GM12878 (cell line): ENCODE measurements around the gene NTRK3. TPM values are rescaled to one million over a fixed set of nuclear protein-coding genes. Genes with fewer than 3 reads are reported as not detected.

Experiments
- ATAC-seq: fragments of 200-7000 bp; cut with Tn5 transposase; 3 replicates; pipeline ENCODE4 v1.9.1; 2020; ENCODE audit warnings: mild to moderate bottlenecking, moderate library complexity
- BruUV-seq: library from RNA; stranded (reverse); fragments of 400-500 nt; replicated peaks from 2 replicates; lab custom pipeline; 2021; lab: Mats Ljungman, UMichigan
- CTCF ChIA-PET: fragments of 300-600 bp; sonication (Branson Sonifier 250); formaldehyde crosslinking; extraction: SDS; loops from one replicate; lab custom pipeline; 2021; ENCODE audit warnings: inconsistent platforms; lab: Yijun Ruan, JAX
- POLR2A ChIA-PET: fragments of 350-600 bp; formaldehyde crosslinking; extraction: SDS; loops from one replicate; lab custom pipeline; 2021; ENCODE audit warnings: inconsistent platforms; lab: Charles Lee
- RAD21 ChIA-PET: fragments of 300-600 bp; sonication (Branson Sonifier 250); formaldehyde crosslinking; loops from one replicate; lab custom pipeline; 2023; ENCODE audit warnings: antibody characterized with exemption; ENCODE audit not compliant: unreplicated experiment; lab: Charles Lee
- SMC1A ChIA-PET: fragments of 300-600 bp; sonication (Branson Sonifier 250); formaldehyde crosslinking; loops from one replicate; lab custom pipeline; 2023; ENCODE audit not compliant: unreplicated experiment, uncharacterized antibody; lab: Charles Lee
- DNase-seq: peaks from one replicate; pipeline ENCODE4 v3.0.0-alpha.2; 2011; ENCODE audit warnings: low read depth, low spot score
- FAIRE-seq: peaks from 3 replicates; lab custom pipeline; 2011; peaks lifted over from hg19 to GRCh38; lab: Jason Lieb, UNC
- H2AFZ ChIP-seq: 2 replicates; pipeline ENCODE4 v1.6.0; 2011; ENCODE audit warnings: low read depth, low read length, control low read depth; ENCODE audit not compliant: control insufficient read depth
- H3K27ac ChIP-seq: 2 replicates; pipeline ENCODE4 v1.5.1; 2011; ENCODE audit warnings: control low read depth; ENCODE audit not compliant: control insufficient read depth, insufficient read depth
- H3K27me3 ChIP-seq, 2 experiments: replicated peaks in 1 of 2; 2 replicates each; pipeline versions ENCODE4 v1.6.0 to v1.6.1; 2011; ENCODE audit warnings: low read length in 1 of 2; ENCODE audit not compliant: control insufficient read depth in 2 of 2, insufficient read depth in 2 of 2
- H3K36me3 ChIP-seq, 2 experiments: 2 replicates each; pipeline ENCODE4 v1.5.1; 2011; ENCODE audit warnings: low read length in 1 of 2; ENCODE audit not compliant: control insufficient read depth in 2 of 2, insufficient read depth in 2 of 2
- H3K4me1 ChIP-seq: 2 replicates; pipeline ENCODE4 v1.6.1; 2011; ENCODE audit warnings: mild to moderate bottlenecking, low read length, moderate library complexity, mixed read lengths; ENCODE audit not compliant: control insufficient read depth, insufficient read depth
- H3K4me2 ChIP-seq: 2 replicates; pipeline ENCODE4 v1.6.0; 2011; ENCODE audit warnings: control low read depth; ENCODE audit not compliant: control insufficient read depth, insufficient read depth
- H3K4me3 ChIP-seq: fragments of 200-600 bp; sonication (generic); 2 replicates; pipeline ENCODE4 v1.5.1; 2016
- H3K79me2 ChIP-seq: 2 replicates; pipeline ENCODE4 v1.6.0; 2011; ENCODE audit warnings: low read length; ENCODE audit not compliant: control insufficient read depth, insufficient read depth
- H3K9ac ChIP-seq: 2 replicates; pipeline ENCODE4 v1.8.0; 2011; ENCODE audit warnings: low read length, control low read depth, mixed read lengths; ENCODE audit not compliant: control insufficient read depth, insufficient read depth
- H3K9me3 ChIP-seq: replicated peaks from 3 replicates; pipeline ENCODE4 v1.5.1; 2011; ENCODE audit warnings: mild to moderate bottlenecking, low read length; ENCODE audit not compliant: control insufficient read depth, insufficient read depth
- H4K20me1 ChIP-seq: 2 replicates; pipeline ENCODE4 v1.6.0; 2011; ENCODE audit not compliant: control insufficient read depth, insufficient read depth
- BCL11A ChIP-seq: IDR thresholded peaks from 2 replicates; pipeline ENCODE4 v1.6.1; 2011; ENCODE audit warnings: low read depth, low read length
- BRCA1 ChIP-seq: IDR thresholded peaks from 2 replicates; pipeline ENCODE4 v1.6.1; 2011; ENCODE audit warnings: low read depth, low read length, improper control_type of control experiment
- EP300 ChIP-seq, 2 experiments: fragments of 150-350 bp in 1 of 2; IDR thresholded peaks; 2 replicates each; pipeline ENCODE4 v1.6.1; 2011 to 2012; ENCODE audit warnings: low read depth in 2 of 2, low read length in 2 of 2, borderline replicate concordance in 1 of 2, improper control_type of control experiment in 1 of 2, inconsistent platforms in 1 of 2; ENCODE audit not compliant: control insufficient read depth in 1 of 2
- KDM1A ChIP-seq: fragments of 200-600 bp; sonication (generic); IDR thresholded peaks from 2 replicates; pipeline ENCODE4 v1.6.1; 2016; ENCODE audit warnings: borderline replicate concordance
- NR2C1 ChIP-seq: fragments of 450-650 bp; IDR thresholded peaks from 2 replicates; pipeline ENCODE4 v1.6.1; 2017; ENCODE audit warnings: antibody characterized with exemption, mild to moderate bottlenecking, moderate library complexity
- SIX5 ChIP-seq: IDR thresholded peaks from 2 replicates; pipeline ENCODE4 v1.6.1; 2011; ENCODE audit warnings: mild to moderate bottlenecking, low read depth, low read length, moderate library complexity; ENCODE audit not compliant: severe bottlenecking
- SP1 ChIP-seq: IDR thresholded peaks from one replicate; pipeline ENCODE4 v1.6.1; 2011; ENCODE audit warnings: low read depth, low read length
- USF2 ChIP-seq: IDR thresholded peaks from 2 replicates; pipeline ENCODE4 v1.6.1; 2011; ENCODE audit warnings: low read depth, low read length, improper control_type of control experiment, borderline replicate concordance
- WGBS: methylation state at CpG from one replicate; pipeline ENCODE4 v1.1.6; 2016; ENCODE audit warnings: low lambda C conversion rate; ENCODE audit not compliant: insufficient replicate concordance, insufficient coverage; ENCODE audit errors: missing lambda C conversion rate; 5-methylcytosine and 5-hydroxymethylcytosine counted together
- in situ Hi-C: fragments of 300-500 bp; cut with MboI; formaldehyde crosslinking; loops from 9 replicates; pipeline ENCODE4 v1.14.3; 2018; ENCODE audit warnings: mixed read lengths
- intact Hi-C: fragments of 100-400 bp; cut with micrococcal nuclease; formaldehyde crosslinking; loops from one replicate; pipeline ENCODE4 v1.14.2; 2022; ENCODE audit not compliant: unreplicated experiment
- polyA plus RNA-seq, 11 experiments: library from polyadenylated mRNA; depleted of rRNA in 4 of 11; unstranded in 6 of 11; stranded (reverse) in 5 of 11; fragments of >200 nt; fragmentation: Nextera tagmentation in 4 of 11; fragmentation: Illumina TruSeq in 1 of 11; extraction: Ambion mirVana in 4 of 11; extraction: Trizol in 1 of 11; gene quantifications; 1 replicate in 1 of 11; 2 replicates in 10 of 11; pipeline versions ENCODE4 v1.2.1 to v1.2.3, GENCODE V29; 2011 to 2016; ENCODE audit warnings: inconsistent platforms in 2 of 11, missing spikeins in 2 of 11, low read depth in 1 of 11
- total RNA-seq, 4 experiments: library from RNA; depleted of rRNA in 3 of 4; stranded (reverse); fragments of >200 nt in 3 of 4; fragmentation: Illumina TruSeq in 1 of 4; extraction: Trizol in 1 of 4; gene quantifications; 2 replicates each; pipeline versions ENCODE4 v1.2.1 to v1.2.3, GENCODE V29; 2013 to 2021
- TF ChIP-seq, protein P1 (sequence below): fragments of 450-650 bp; IDR thresholded peaks from 2 replicates; pipeline ENCODE4 v1.6.1; 2016; ENCODE audit warnings: mild to moderate bottlenecking

NTRK3 gene
- total and polyA plus RNA-seq, 10 of the 15 experiments (the other 5 are each of a cell fraction or from before 2014, with no cell fraction given): not detected

- no peak for TF ChIP-seq USF2
- TF ChIP-seq BRCA1: no peak
- TF ChIP-seq EP300 (IDR thresholded peaks at IDR 0.05; ENCODE audit: borderline replicate concordance in 1 of 2, control insufficient read depth in 1 of 2, low read depth in 2 of 2, low read length in 2 of 2): no peak
- TF ChIP-seq KDM1A: no peak
- TF ChIP-seq SP1: no peak
- no peak for TF ChIP-seq NR2C1
- no peak for TF ChIP-seq BCL11A
Measured at GRCh38 chr15:88091444-88092016, 165.0 kb downstream of the NTRK3 start (continued).

DNA sequence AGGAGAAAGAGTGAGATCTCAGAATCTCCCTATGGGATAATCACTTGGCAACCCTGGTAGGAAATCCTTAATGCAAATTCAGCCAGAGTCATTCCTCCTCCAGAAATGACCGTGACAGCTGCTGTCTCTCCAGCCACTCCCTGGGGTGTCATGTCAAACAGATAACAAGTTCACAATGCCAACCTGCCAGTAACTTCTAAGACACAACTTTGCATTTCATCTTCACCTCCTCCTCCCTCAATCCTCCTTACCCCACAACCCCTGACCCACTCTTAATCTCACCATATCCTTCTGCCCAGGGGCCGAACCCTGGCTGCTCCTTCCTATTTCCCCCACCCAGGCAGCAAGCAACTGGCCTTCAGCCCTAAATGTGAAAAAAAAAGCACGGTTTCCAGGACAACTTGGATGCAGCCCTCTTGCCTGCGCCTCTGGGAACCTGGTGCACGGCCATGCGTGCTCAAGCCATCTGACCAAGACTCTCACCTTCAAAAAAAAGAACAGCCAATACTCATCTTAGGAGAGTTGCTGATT, 166.0 kb downstream of the NTRK3 start:
- Histone ChIP-seq H3K27ac (no peak overlapping the region), H3K9ac (no peak overlapping the region), H3K27me3 (no peaks in the 10 kb centered on the region), H3K9me3 (no peaks in the 10 kb centered on the region), H3K4me2 (no peak overlapping the region), H3K36me3 (no peaks in the 10 kb centered on the region), H4K20me1 (no peaks in the 10 kb centered on the region), H2AFZ (no peak overlapping the region), H3K4me3 (no peak overlapping the region), H3K79me2 (no peaks in the 10 kb centered on the region), H3K4me1 (no peaks in the 10 kb centered on the region)
- ChIA-PET SMC1A (no interaction called here), POLR2A (no interaction called here), CTCF (no interaction called here), RAD21 (no interaction called here)
- no peak for FAIRE-seq
- no peak for TF ChIP-seq SIX5
- TF ChIP-seq, protein P1, sequence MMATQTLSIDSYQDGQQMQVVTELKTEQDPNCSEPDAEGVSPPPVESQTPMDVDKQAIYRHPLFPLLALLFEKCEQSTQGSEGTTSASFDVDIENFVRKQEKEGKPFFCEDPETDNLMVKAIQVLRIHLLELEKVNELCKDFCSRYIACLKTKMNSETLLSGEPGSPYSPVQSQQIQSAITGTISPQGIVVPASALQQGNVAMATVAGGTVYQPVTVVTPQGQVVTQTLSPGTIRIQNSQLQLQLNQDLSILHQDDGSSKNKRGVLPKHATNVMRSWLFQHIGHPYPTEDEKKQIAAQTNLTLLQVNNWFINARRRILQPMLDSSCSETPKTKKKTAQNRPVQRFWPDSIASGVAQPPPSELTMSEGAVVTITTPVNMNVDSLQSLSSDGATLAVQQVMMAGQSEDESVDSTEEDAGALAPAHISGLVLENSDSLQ: no peak
- ATAC-seq: no peak
- intact Hi-C loops (no loop called here), in situ Hi-C loops (no loop called here)
- no peak for DNase-seq
- BruUV-seq: no TSS peak
- 28% methylated on average over 6 of the region's 6 CpGs for WGBS
